K562 (cell line): ENCODE measurements around the gene GALNT5. TPM values are rescaled to one million over a fixed set of nuclear protein-coding genes. Genes with fewer than 3 reads are reported as not detected.

Experiments
- ATAC-seq: fragments of 200-7000 bp; cut with Tn5 transposase; 3 replicates; pipeline ENCODE4 v1.9.1; 2020; ENCODE audit warnings: moderate library complexity
- BruUV-seq: library from RNA; stranded (reverse); fragments of 400-500 nt; replicated peaks from 2 replicates; lab custom pipeline; 2021; lab: Mats Ljungman, UMichigan
- CTCF ChIA-PET: fragments of 300-600 bp; formaldehyde crosslinking; extraction: SDS; loops from one replicate; lab custom pipeline; 2021; ENCODE audit warnings: low intra/inter-chr PET ratio; lab: Yijun Ruan, JAX
- POLR2A ChIA-PET: fragments of 300-600, 350-650 bp; sonication (Branson Sonifier 250); formaldehyde crosslinking; extraction: SDS; loops from one replicate; lab custom pipeline; 2021; ENCODE audit warnings: antibody characterized with exemption, inconsistent platforms; lab: Yijun Ruan, JAX
- DNase-seq, 4 experiments: peaks; one replicate each; pipeline versions ENCODE4 v3.0.0 to v3.0.0-alpha.2; 2011 to 2018; ENCODE audit warnings: low spot score in 3 of 4, mixed read lengths in 3 of 4; ENCODE audit errors: extremely low read depth in 1 of 4
- FAIRE-seq: peaks from 2 replicates; lab custom pipeline; 2011; peaks lifted over from hg19 to GRCh38; lab: Jason Lieb, UNC
- H2AFZ ChIP-seq: 2 replicates; pipeline ENCODE4 v1.6.0; 2011; ENCODE audit warnings: low read depth, low read length, control low read depth, inconsistent platforms
- H3K27ac ChIP-seq: fragments of 200-600 bp; 3 replicates; pipeline ENCODE4 v1.8.0; 2011; ENCODE audit warnings: low read depth, mild to moderate bottlenecking, control low read depth, inconsistent platforms, low read length, moderate library complexity, mixed read lengths; ENCODE audit errors: extremely low read depth
- H3K27me3 ChIP-seq, 2 experiments: fragments of 300-600 bp in 1 of 2; 2 replicates in 1 of 2; 3 replicates in 1 of 2; pipeline versions ENCODE4 v1.6.0 to v1.8.0; 2011; ENCODE audit warnings: inconsistent platforms in 2 of 2, low read length in 2 of 2, mild to moderate bottlenecking in 1 of 2, mixed read lengths in 1 of 2, moderate library complexity in 1 of 2; ENCODE audit not compliant: control insufficient read depth in 2 of 2, insufficient read depth in 2 of 2
- H3K36me3 ChIP-seq: fragments of 300-600 bp; 3 replicates; pipeline ENCODE4 v1.8.0; 2011; ENCODE audit warnings: mild to moderate bottlenecking, low read length, inconsistent platforms; ENCODE audit not compliant: control insufficient read depth, insufficient read depth
- H3K4me1 ChIP-seq, 2 experiments: fragments of 200-600 bp in 1 of 2; replicated peaks in 1 of 2; 2 replicates in 1 of 2; 3 replicates in 1 of 2; pipeline versions ENCODE4 v1.5.1 to v1.8.0; 2011; ENCODE audit warnings: inconsistent platforms in 2 of 2, low read length in 2 of 2, mild to moderate bottlenecking in 1 of 2, mixed read lengths in 1 of 2, moderate library complexity in 1 of 2; ENCODE audit not compliant: control insufficient read depth in 2 of 2, insufficient read depth in 2 of 2
- H3K4me2 ChIP-seq: 2 replicates; pipeline ENCODE4 v1.6.1; 2011; ENCODE audit warnings: low read length, control low read depth, inconsistent platforms, mixed read lengths; ENCODE audit not compliant: insufficient read depth
- H3K4me3 ChIP-seq: fragments of 200-600 bp; sonication (generic), shearing (Covaris generic); 2 replicates; pipeline ENCODE4 v1.5.1; 2016; ENCODE audit warnings: control low read depth, inconsistent platforms
- H3K79me2 ChIP-seq: fragments of 200-600 bp; 3 replicates; pipeline ENCODE4 v1.8.0; 2011; ENCODE audit warnings: low read length, inconsistent platforms; ENCODE audit not compliant: control insufficient read depth, insufficient read depth
- H3K9ac ChIP-seq, 2 experiments: 2 replicates each; pipeline versions ENCODE4 v1.6.0 to v1.6.1; 2011; ENCODE audit warnings: low read depth in 2 of 2, low read length in 2 of 2, control low read depth in 1 of 2, inconsistent platforms in 1 of 2, mild to moderate bottlenecking in 1 of 2, mixed read lengths in 1 of 2; ENCODE audit not compliant: insufficient read depth in 1 of 2
- H3K9me1 ChIP-seq: one replicate; pipeline ENCODE4 v1.6.0; 2011; ENCODE audit warnings: inconsistent platforms, mild to moderate bottlenecking, low read length, moderate library complexity; ENCODE audit not compliant: control insufficient read depth, insufficient read depth
- H3K9me3 ChIP-seq: replicated peaks from 2 replicates; pipeline ENCODE4 v1.5.1; 2011; ENCODE audit warnings: low read depth, low read length, inconsistent platforms; ENCODE audit not compliant: control insufficient read depth, insufficient read depth
- H4K20me1 ChIP-seq: replicated peaks from 2 replicates; pipeline ENCODE4 v1.6.1; 2011; ENCODE audit warnings: low read length, inconsistent platforms, mixed read lengths; ENCODE audit not compliant: control insufficient read depth, insufficient read depth
- ARHGAP35 ChIP-seq: fragments of 450-650 bp; IDR thresholded peaks from 2 replicates; pipeline ENCODE4 v1.6.1; 2018; ENCODE audit not compliant: partially characterized antibody
- CEBPB ChIP-seq: fragments of 450-650 bp; IDR thresholded peaks from 2 replicates; pipeline ENCODE4 v1.6.1; 2016; ENCODE audit warnings: missing genetic modification characterization, missing compliant biosample characterization
- GTF3C2 ChIP-seq: IDR thresholded peaks from 3 replicates; pipeline ENCODE4 v1.6.1; 2011; ENCODE audit warnings: borderline replicate concordance, mild to moderate bottlenecking, moderate library complexity; ENCODE audit not compliant: insufficient read length; ENCODE audit errors: extremely low read depth
- HNRNPUL1 ChIP-seq: fragments of 200-400 bp; formaldehyde crosslinking; IDR thresholded peaks from 2 replicates; pipeline ENCODE4 v1.6.1; 2017; ENCODE audit warnings: low read length
- KAT7 ChIP-seq: sonication (generic); formaldehyde crosslinking; IDR thresholded peaks from 2 replicates; pipeline ENCODE4 v1.8.0; 2022; ENCODE audit warnings: missing genetic modification reagents, mild to moderate bottlenecking, borderline replicate concordance
- MEF2A ChIP-seq: IDR thresholded peaks from 2 replicates; pipeline ENCODE4 v1.6.1; 2011; ENCODE audit warnings: low read depth, mild to moderate bottlenecking, low read length, moderate library complexity; ENCODE audit not compliant: control insufficient read depth
- NFATC3 ChIP-seq: fragments of 450-650 bp; IDR thresholded peaks from 2 replicates; pipeline ENCODE4 v1.6.1; 2017; ENCODE audit warnings: mild to moderate bottlenecking
- RBFOX2 ChIP-seq: fragments of 200-400 bp; formaldehyde crosslinking; IDR thresholded peaks from 2 replicates; pipeline ENCODE4 v1.6.1; 2017; ENCODE audit warnings: low read depth, mild to moderate bottlenecking, low read length, moderate library complexity
- SMARCA5 ChIP-seq: fragments of 450-650 bp; IDR thresholded peaks from 2 replicates; pipeline ENCODE4 v1.6.1; 2016
- ZNF253 ChIP-seq: fragments of 250-450 bp; sonication (Bioruptor Pico); conservative IDR thresholded peaks from 2 replicates; pipeline ENCODE4 v1.6.1; 2021; ENCODE audit warnings: mild to moderate bottlenecking
- WGBS: fragments of 100-300 bp; shearing (Covaris generic); methylation state at CpG from one replicate; pipeline ENCODE4 v1.1.6; 2016; ENCODE audit warnings: low coverage, mixed read lengths; ENCODE audit not compliant: insufficient coverage; ENCODE audit errors: missing lambda C conversion rate; 5-methylcytosine and 5-hydroxymethylcytosine counted together
- in situ Hi-C: fragments of 300-500 bp; cut with MboI; formaldehyde crosslinking; loops from 4 replicates; pipeline ENCODE4 v1.15.0; 2018; ENCODE audit warnings: inconsistent platforms, mixed read lengths
- intact Hi-C: fragments of 100-400 bp; cut with micrococcal nuclease; formaldehyde crosslinking; loops from 2 replicates; pipeline ENCODE4 v1.14.2; 2022
- polyA plus RNA-seq, 8 experiments: library from polyadenylated mRNA; depleted of rRNA in 4 of 8; stranded (reverse) in 5 of 8; unstranded in 3 of 8; fragments of >200 nt; fragmentation: Nextera tagmentation in 2 of 8; fragmentation: Illumina TruSeq in 1 of 8; extraction: Ambion mirVana in 2 of 8; extraction: Trizol in 1 of 8; gene quantifications; 2 replicates each; pipeline versions ENCODE4 v1.2.1 to v1.2.3, GENCODE V29; 2011 to 2014; ENCODE audit warnings: inconsistent platforms in 1 of 8, missing spikeins in 1 of 8
- total RNA-seq, 7 experiments: library from RNA; depleted of rRNA in 6 of 7; stranded (reverse); fragments of >200 nt in 6 of 7; fragmentation: Illumina TruSeq in 2 of 7; extraction: Trizol in 2 of 7; gene quantifications; 2 replicates each; pipeline versions ENCODE4 v1.2.1 to v1.2.3, GENCODE V29; 2011 to 2021; ENCODE audit warnings: low replicate concordance in 1 of 7
- TF ChIP-seq, protein P1 (sequence below): fragments of 250-450 bp; sonication (Bioruptor Pico); IDR thresholded peaks from 2 replicates; pipeline ENCODE4 v1.5.0; 2021
- TF ChIP-seq, protein P2 (sequence below): fragments of 250-450 bp; sonication (Bioruptor Pico); IDR thresholded peaks from 2 replicates; pipeline ENCODE4 v1.4.0; 2020; ENCODE audit warnings: mild to moderate bottlenecking, moderate library complexity, borderline replicate concordance

GALNT5 gene
- total and polyA plus RNA-seq, 9 of the 15 experiments (the other 6 are each of a cell fraction or from before 2014, with no cell fraction given) = 21.6 to 73.0 (median 54.7) TPM

DNA sequence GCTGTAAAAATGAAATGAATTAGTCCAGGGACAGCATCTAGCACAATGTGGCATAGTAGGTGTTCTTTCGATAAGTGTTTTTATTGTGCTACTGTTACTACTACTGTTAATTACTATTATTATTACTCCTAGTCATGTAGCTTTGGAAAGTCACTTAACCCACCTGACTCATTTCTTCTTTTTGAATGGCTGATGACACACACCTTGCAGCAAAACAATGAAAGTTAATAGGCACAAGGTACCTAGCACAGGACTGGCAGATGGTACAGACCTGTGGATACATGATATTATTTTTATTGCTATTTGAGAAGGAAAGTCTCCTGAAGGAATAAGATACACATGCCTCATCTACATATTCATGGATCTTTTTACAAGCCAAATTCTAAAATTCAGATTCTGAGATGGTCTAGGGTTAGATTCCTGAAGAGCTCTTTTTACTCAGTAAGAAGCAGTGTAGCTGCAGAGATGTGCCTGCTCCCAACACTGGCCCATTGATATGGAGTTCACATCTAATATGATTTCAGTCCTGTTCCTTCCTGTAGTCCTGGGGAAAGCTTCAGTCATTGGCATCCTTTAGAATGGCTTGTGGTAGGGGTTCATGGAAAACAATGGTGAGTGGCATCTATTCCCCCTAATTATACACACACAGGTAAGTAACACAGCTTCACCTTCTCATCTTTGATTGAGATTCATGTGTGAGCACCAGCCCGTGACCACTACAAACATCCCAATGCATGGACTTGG, 76.0 kb downstream of the GALNT5 start (continued):
- no peak for TF ChIP-seq MEF2A
- no peak for TF ChIP-seq CEBPB
- TF ChIP-seq RBFOX2 = no peak
- TF ChIP-seq, protein P1, sequence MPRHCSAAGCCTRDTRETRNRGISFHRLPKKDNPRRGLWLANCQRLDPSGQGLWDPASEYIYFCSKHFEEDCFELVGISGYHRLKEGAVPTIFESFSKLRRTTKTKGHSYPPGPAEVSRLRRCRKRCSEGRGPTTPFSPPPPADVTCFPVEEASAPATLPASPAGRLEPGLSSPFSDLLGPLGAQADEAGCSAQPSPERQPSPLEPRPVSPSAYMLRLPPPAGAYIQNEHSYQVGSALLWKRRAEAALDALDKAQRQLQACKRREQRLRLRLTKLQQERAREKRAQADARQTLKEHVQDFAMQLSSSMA (CRISPR knock-in tag) = no peak

GRCh38 chr2:157334335-157334734, 76.8 kb downstream of the GALNT5 start:
- 19% methylated on average over 4 of the region's 4 CpGs for WGBS
- POLR2A ChIA-PET = interaction anchor here (1.2 kb wide), 1 partner anchor 8 kb away, joined by 3 read pairs; the partner anchor contains the start of gene ERMN
- intact Hi-C loops (no loop called here), in situ Hi-C loops (loop anchor here (25.0 kb wide), 1 partner anchor 678 kb away; no protein-coding TSS in a partner anchor)
- no peak overlapping the region for H3K27ac ChIP-seq
- no TSS peak for BruUV-seq
- H3K79me2 ChIP-seq = no peaks in the 10 kb centered on the region
- H2AFZ ChIP-seq = no peak overlapping the region
- H3K4me3 ChIP-seq = no peak overlapping the region
- no peak overlapping the region for H3K4me2 ChIP-seq
- no peak for ATAC-seq
- no peak for TF ChIP-seq ZNF253 (CRISPR knock-in tag)
- TF ChIP-seq GTF3C2 = no peak
- TF ChIP-seq HNRNPUL1 = no peak
- TF ChIP-seq SMARCA5 = no peak
- TF ChIP-seq KAT7 (CRISPR knock-in tag) = no peak
- no peak for TF ChIP-seq NFATC3
- no peak for TF ChIP-seq ARHGAP35
- TF ChIP-seq, protein P2, sequence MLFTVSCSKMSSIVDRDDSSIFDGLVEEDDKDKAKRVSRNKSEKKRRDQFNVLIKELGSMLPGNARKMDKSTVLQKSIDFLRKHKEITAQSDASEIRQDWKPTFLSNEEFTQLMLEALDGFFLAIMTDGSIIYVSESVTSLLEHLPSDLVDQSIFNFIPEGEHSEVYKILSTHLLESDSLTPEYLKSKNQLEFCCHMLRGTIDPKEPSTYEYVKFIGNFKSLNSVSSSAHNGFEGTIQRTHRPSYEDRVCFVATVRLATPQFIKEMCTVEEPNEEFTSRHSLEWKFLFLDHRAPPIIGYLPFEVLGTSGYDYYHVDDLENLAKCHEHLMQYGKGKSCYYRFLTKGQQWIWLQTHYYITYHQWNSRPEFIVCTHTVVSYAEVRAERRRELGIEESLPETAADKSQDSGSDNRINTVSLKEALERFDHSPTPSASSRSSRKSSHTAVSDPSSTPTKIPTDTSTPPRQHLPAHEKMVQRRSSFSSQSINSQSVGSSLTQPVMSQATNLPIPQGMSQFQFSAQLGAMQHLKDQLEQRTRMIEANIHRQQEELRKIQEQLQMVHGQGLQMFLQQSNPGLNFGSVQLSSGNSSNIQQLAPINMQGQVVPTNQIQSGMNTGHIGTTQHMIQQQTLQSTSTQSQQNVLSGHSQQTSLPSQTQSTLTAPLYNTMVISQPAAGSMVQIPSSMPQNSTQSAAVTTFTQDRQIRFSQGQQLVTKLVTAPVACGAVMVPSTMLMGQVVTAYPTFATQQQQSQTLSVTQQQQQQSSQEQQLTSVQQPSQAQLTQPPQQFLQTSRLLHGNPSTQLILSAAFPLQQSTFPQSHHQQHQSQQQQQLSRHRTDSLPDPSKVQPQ (CRISPR knock-in tag) = no peak
- no peaks in the 10 kb centered on the region for H3K4me1 ChIP-seq
- no peaks in the 10 kb centered on the region for H3K9me3 ChIP-seq
- no peaks in the 10 kb centered on the region for H4K20me1 ChIP-seq
- CTCF ChIA-PET = interaction anchor here (1.0 kb wide), 1 partner anchor 32 kb away, joined by 3 read pairs; no protein-coding TSS in a partner anchor
- no peak overlapping the region for H3K9ac ChIP-seq
- no peaks in the 10 kb centered on the region for H3K9me1 ChIP-seq
- H3K36me3 ChIP-seq = no peaks in the 10 kb centered on the region
- H3K27me3 ChIP-seq = 0 out of 5 replicates have a peak, but pooled peaks cover 0 to 3% of the 10 kb centered on the region in 2 experiments
- no peak for DNase-seq
- no peak for FAIRE-seq
